NCI-H1105 (cell line): ENCODE data around the gene CCR1.
"Not testable (repeated sequence)": the region's sequence is repeated elsewhere in the genome, so short reads cannot be mapped to it uniquely, and the experiment has no call there.

Experiments used
- DNase-seq: peaks from one replicate; lab custom pipeline; 2025; lab: John Stamatoyannopoulos, UW

The CCR1 gene

DNA sequence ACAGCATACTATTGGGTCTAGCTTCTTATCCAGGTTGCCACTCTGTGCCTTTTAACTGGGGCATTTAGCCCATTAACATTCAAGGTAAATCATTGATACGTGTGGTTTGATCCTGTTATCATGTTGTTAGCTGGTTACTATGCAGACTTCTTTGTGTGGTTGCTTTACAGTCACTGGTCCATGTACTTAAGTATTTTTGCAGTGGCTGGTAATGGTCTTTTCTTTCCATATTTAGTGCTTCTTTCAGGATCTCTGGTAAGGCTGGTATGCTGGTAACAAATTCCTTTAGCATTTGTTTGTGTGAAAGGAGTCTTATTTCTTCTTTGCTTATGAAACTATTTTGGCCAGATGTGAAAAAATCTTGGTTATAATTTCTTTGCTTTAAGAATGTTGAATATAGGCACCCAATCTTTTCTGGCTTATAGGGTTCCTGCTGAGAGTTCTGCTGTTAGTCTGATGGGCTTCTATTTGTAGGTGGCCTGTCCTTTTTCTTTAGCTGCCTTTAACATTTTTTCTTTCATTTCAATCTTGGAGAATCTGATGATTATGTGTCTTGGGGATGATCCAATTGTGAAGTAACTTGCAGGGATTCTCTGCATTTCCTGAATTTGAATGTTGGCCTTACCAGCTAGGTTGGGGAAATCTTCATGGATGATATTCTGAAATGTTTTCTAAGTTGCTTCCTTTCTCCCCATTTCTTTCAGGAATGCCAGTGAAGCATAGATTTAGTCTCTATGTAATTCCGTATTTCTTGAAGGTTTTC is 39.3 kb downstream of the CCR1 start:
- DNase-seq = no peak

DNA sequence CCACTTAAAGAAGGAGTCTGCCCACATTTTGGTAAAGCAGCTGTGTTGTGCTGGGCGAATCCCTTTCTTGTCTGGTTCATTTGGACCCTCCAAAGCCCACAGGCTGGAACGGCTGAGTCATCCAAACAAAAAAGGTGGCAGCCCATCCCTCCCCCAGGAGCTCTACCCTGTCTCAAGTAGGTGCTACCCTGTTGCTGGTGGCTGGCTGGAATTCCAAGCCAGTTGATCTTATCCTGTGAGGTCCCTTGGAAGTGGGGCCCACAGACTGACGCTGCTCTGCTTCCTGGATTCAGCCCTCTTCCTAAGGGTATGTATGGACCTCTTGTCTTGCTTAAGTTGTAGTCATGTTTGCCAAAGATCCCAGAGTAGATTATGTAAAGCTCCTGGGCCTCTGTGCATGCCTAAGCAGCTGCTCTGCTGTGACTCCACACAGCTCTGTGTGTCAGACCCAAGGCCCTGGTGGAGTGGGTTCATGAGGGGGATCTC is 44.5 kb downstream of the CCR1 start:
- DNase-seq = no peak

DNA sequence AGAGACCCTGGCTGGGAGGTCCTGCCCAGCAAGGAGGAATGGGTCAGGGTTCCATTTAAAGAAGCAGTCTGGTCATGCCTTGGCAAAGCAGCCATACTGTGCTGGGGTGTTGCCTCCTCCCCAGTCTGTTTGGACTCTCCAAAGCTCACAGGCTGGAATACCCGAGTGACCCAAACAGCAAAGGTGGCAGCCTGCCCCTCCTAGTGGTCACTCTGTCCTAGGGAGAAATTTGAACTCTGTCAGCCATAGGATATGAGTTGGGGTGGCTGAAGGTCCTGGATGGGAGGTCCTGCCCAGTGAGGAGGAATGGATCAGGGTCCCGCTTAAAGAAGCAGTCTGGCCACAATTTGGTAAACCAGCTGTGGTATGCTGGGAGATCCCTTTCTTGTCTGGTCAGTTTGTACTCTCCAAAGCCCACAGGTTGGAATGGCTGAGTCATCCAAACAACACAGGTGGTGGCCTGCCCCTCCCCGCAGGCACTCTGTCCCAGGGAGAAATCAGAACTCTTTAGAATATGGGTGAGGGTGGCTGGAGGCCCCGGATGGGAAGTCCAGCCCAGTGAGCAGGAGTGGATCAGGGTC is 45.0 kb downstream of the CCR1 start:
- DNase-seq = no peak

DNA sequence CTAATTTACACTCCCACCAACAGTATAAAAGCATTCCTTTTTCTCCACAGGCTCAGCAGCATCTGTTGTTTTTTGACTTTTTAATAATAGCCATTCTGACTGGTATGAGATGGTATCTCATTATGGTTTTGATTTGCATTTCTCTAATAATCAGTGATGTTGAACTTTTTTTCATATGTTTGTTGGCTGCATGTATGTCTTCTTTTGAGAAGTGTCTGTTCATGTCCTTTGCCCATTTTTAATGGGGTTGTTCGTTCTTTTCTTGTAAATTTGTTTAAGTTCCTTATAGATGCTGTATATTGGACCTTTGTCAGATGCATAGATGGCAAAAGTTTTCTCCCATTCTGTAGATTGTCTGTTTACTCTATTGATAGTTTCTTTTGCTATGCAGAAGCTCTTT is 50.4 kb downstream of the CCR1 start:
- not testable (repeated sequence) for DNase-seq

DNA sequence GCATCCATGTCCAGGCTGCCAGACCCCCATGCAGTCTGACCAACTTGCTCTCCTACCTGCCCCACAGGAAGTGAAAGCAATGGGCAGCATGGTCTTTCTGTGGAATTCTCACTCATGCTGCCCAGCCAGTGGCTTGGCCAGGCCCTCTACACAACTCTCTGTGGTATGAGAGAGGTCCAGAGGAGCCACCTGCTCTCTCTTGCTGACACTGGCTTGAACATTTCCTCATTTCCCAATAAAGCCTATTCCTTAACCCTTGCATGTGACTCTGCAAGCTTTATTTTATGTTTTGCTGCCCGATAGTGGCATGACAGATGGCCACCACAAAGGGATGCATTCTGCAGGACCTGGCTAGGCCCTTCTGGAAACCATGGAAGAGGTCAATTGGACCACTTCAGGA is 53.8 kb downstream of the CCR1 start:
- DNase-seq = no peak
